Measurements from ENCODE around the gene NEMP2.

NEMP2 gene

GRCh38 chr2:190579058-190579410, 44.5 kb upstream of the NEMP2 start:
- no peak overlapping the region for H3K9ac ChIP-seq (ENCODE audit: low read length)
- H3K79me2 ChIP-seq (ENCODE audit: insufficient read depth, low read length): no peaks in the 10 kb centered on the region
- no peaks in the 10 kb centered on the region for H3K4me1 ChIP-seq (ENCODE audit: insufficient read depth, low read length, severe bottlenecking)
- H3K9me3 ChIP-seq (ENCODE audit: low read length): no peaks in the 10 kb centered on the region
- H3F3A ChIP-seq (ENCODE audit: insufficient read depth, low read length): no peaks in the 10 kb centered on the region
- H3K4me3 ChIP-seq (ENCODE audit: low read depth, low read length, poor library complexity, severe bottlenecking): no peak overlapping the region
- H3K36me3 ChIP-seq (ENCODE audit: insufficient read depth, low read length): no peaks in the 10 kb centered on the region
- no peak overlapping the region for H3K27ac ChIP-seq (ENCODE audit: low read depth, low read length, poor library complexity, severe bottlenecking)
- H2AFZ ChIP-seq (ENCODE audit: low read length): no peak overlapping the region
- no peaks in the 10 kb centered on the region for H4K20me1 ChIP-seq (ENCODE audit: insufficient read depth, low read length)
- no peak overlapping the region for H3K4me2 ChIP-seq (ENCODE audit: low read length)
- no peaks in the 10 kb centered on the region for H3K27me3 ChIP-seq (ENCODE audit: insufficient read depth, low read length)
- TF ChIP-seq EZH2 (IDR thresholded peaks at IDR 0.05; ENCODE audit: borderline replicate concordance, low read length) (no peak), CTCF (IDR thresholded peaks at IDR 0.05; ENCODE audit: low read length) (no peak)
- H3K9me2 ChIP-seq (ENCODE audit: low read depth, low read length): no peaks in the 10 kb centered on the region

GRCh38 chr2:190578158-190579057, 43.9 kb upstream of the NEMP2 start:
- no peak overlapping the region for H3K4me2 ChIP-seq (ENCODE audit: low read length)
- no peaks in the 10 kb centered on the region for H3K4me1 ChIP-seq (ENCODE audit: insufficient read depth, low read length, severe bottlenecking)
- no peak overlapping the region for H2AFZ ChIP-seq (ENCODE audit: low read length)
- H3K9me2 ChIP-seq (ENCODE audit: low read depth, low read length): no peaks in the 10 kb centered on the region
- no peak overlapping the region for H3K4me3 ChIP-seq (ENCODE audit: low read depth, low read length, poor library complexity, severe bottlenecking)
- H3K9ac ChIP-seq (ENCODE audit: low read length): no peak overlapping the region
- TF ChIP-seq EZH2 (IDR thresholded peaks at IDR 0.05; ENCODE audit: borderline replicate concordance, low read length) (no peak), CTCF (IDR thresholded peaks at IDR 0.05; ENCODE audit: low read length) (no peak)
- H4K20me1 ChIP-seq (ENCODE audit: insufficient read depth, low read length): no peaks in the 10 kb centered on the region
- H3K27me3 ChIP-seq (ENCODE audit: insufficient read depth, low read length): no peaks in the 10 kb centered on the region
- no peak overlapping the region for H3K27ac ChIP-seq (ENCODE audit: low read depth, low read length, poor library complexity, severe bottlenecking)
- no peaks in the 10 kb centered on the region for H3K9me3 ChIP-seq (ENCODE audit: low read length)
- no peaks in the 10 kb centered on the region for H3K79me2 ChIP-seq (ENCODE audit: insufficient read depth, low read length)
- no peaks in the 10 kb centered on the region for H3K36me3 ChIP-seq (ENCODE audit: insufficient read depth, low read length)
- H3F3A ChIP-seq (ENCODE audit: insufficient read depth, low read length): no peaks in the 10 kb centered on the region

GRCh38 chr2:190576573-190576972, 42.1 kb upstream of the NEMP2 start:
- Histone ChIP-seq H3K9ac (ENCODE audit: low read length) (no peak overlapping the region), H3K36me3 (ENCODE audit: insufficient read depth, low read length) (no peaks in the 10 kb centered on the region), H3K4me3 (ENCODE audit: low read depth, low read length, poor library complexity, severe bottlenecking) (no peak overlapping the region), H3K27me3 (ENCODE audit: insufficient read depth, low read length) (no peaks in the 10 kb centered on the region), H3K79me2 (ENCODE audit: insufficient read depth, low read length) (no peaks in the 10 kb centered on the region), H3K27ac (ENCODE audit: low read depth, low read length, poor library complexity, severe bottlenecking) (no peak overlapping the region), H3K9me2 (ENCODE audit: low read depth, low read length) (no peaks in the 10 kb centered on the region), H3K4me2 (ENCODE audit: low read length) (no peak overlapping the region), H3K9me3 (ENCODE audit: low read length) (no peaks in the 10 kb centered on the region), H3F3A (ENCODE audit: insufficient read depth, low read length) (no peaks in the 10 kb centered on the region), H4K20me1 (ENCODE audit: insufficient read depth, low read length) (no peaks in the 10 kb centered on the region), H3K4me1 (ENCODE audit: insufficient read depth, low read length, severe bottlenecking) (no peaks in the 10 kb centered on the region), H2AFZ (ENCODE audit: low read length) (no peak overlapping the region)
- no peak for TF ChIP-seq EZH2 (IDR thresholded peaks at IDR 0.05; ENCODE audit: borderline replicate concordance, low read length)

GRCh38 chr2:190575263-190575662, 40.7 kb upstream of the NEMP2 start:
- Histone ChIP-seq H3F3A (ENCODE audit: insufficient read depth, low read length) (no peaks in the 10 kb centered on the region), H3K27ac (ENCODE audit: low read depth, low read length, poor library complexity, severe bottlenecking) (no peak overlapping the region), H4K20me1 (ENCODE audit: insufficient read depth, low read length) (no peaks in the 10 kb centered on the region)

More at GRCh38 chr2:190575263-190575662, 40.7 kb upstream of the NEMP2 start:
- Histone ChIP-seq H3K27me3 (ENCODE audit: insufficient read depth, low read length) (no peaks in the 10 kb centered on the region), H3K4me1 (ENCODE audit: insufficient read depth, low read length, severe bottlenecking) (no peaks in the 10 kb centered on the region), H3K79me2 (ENCODE audit: insufficient read depth, low read length) (no peaks in the 10 kb centered on the region), H3K9ac (ENCODE audit: low read length) (no peak overlapping the region), H3K9me3 (ENCODE audit: low read length) (no peaks in the 10 kb centered on the region), H3K9me2 (ENCODE audit: low read depth, low read length) (no peaks in the 10 kb centered on the region), H2AFZ (ENCODE audit: low read length) (no peak overlapping the region), H3K4me2 (ENCODE audit: low read length) (no peak overlapping the region), H3K36me3 (ENCODE audit: insufficient read depth, low read length) (no peaks in the 10 kb centered on the region), H3K4me3 (ENCODE audit: low read depth, low read length, poor library complexity, severe bottlenecking) (no peak overlapping the region)
- TF ChIP-seq EZH2 (IDR thresholded peaks at IDR 0.05; ENCODE audit: borderline replicate concordance, low read length) (no peak), CTCF (IDR thresholded peaks at IDR 0.05; ENCODE audit: low read length) (no peak)

Data from OCI-LY1 (cell line).